BJ (cell line): ENCODE measurements around the gene C2CD4B. TPM values are rescaled to one million over a fixed set of nuclear protein-coding genes. Genes with fewer than 3 reads are reported as not detected.
A peak's percentile ranks its signal among the peaks of the same experiment; 100 is the strongest.

ENCODE experiments used
- CTCF ChIA-PET: fragments of 350-600 bp; formaldehyde crosslinking; extraction: SDS; loops from one replicate; lab custom pipeline; 2021; ENCODE audit warnings: antibody characterized with exemption, inconsistent platforms; lab: Yijun Ruan, JAX
- POLR2A ChIA-PET: fragments of 300-600 bp; sonication (Branson Sonifier 250); formaldehyde crosslinking; extraction: SDS; loops from one replicate; lab custom pipeline; 2021; ENCODE audit warnings: antibody characterized with exemption; lab: Charles Lee
- DNase-seq: peaks from one replicate; pipeline ENCODE4 v3.0.0-alpha.2; 2011; ENCODE audit warnings: low read depth
- H3K27me3 ChIP-seq: 2 replicates; pipeline ENCODE4 v1.6.0; 2011; ENCODE audit warnings: low read length; ENCODE audit not compliant: control insufficient read depth, insufficient read depth
- H3K36me3 ChIP-seq: 2 replicates; pipeline ENCODE4 v1.5.1; 2011; ENCODE audit warnings: low read length; ENCODE audit not compliant: control insufficient read depth, insufficient read depth
- H3K4me3 ChIP-seq: 2 replicates; pipeline ENCODE4 v1.5.1; 2011; ENCODE audit warnings: low read depth, mild to moderate bottlenecking, control low read depth, low read length
- CTCF ChIP-seq: IDR thresholded peaks from 2 replicates; pipeline ENCODE4 v1.5.1; 2011; ENCODE audit warnings: low read depth, mild to moderate bottlenecking, control low read depth, inconsistent platforms, low read length, moderate library complexity; ENCODE audit not compliant: insufficient read depth
- polyA plus RNA-seq: library from polyadenylated mRNA; depleted of rRNA; stranded (reverse); fragments of >200 nt; gene quantifications from 2 replicates; pipeline ENCODE4 v1.2.3, GENCODE V29; 2011

The C2CD4B gene
- polyA plus RNA-seq, 1 experiment: not detected

GRCh38 chr15:62122249-62122648 lies 42.8 kb downstream of the C2CD4B start:
- no peak for DNase-seq
- CTCF ChIA-PET: interaction anchor here (0.8 kb wide), 1 partner anchor 10 kb away, joined by 3 read pairs; no protein-coding TSS in a partner anchor
- Histone ChIP-seq H3K36me3 (no peaks in the 10 kb centered on the region), H3K4me3 (no peak overlapping the region), H3K27me3 (no peaks in the 10 kb centered on the region)
- no peak for TF ChIP-seq CTCF
- POLR2A ChIA-PET: no interaction called here

DNA sequence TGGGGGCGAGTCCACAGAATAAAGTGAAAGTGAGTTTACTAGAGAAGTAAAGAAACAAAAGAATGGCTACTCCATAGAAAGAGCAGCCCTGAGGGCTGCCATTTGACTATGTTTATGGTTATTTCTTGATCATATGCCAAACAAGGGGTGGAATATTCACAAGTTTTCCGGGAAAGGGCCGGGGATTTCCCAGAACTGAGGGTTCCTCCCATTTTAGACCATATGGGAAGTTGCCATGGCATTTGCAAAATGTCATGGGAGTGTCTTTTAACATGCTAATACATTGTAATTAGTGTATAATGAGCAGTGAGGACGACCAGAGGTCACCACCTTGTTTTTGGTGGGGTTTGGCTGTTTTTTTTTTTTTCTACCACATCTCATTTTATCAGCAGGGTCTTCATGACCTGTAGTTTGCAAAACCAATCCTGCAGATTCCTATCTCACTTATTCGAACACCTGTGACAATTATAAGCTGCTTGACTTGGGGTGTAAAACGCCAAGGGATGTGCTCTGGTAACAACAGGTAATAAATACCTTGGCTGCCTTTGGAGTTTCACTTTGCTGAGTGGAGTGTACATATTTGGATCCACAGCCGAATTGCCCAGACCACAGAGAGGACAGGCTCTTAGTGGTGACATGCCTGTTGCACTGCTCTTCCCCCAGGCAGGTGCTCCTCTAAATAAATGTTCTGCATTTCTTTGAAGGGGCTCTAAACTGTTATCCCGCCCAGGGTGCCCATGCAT lies 43.6 kb downstream of the C2CD4B start:
- CTCF ChIA-PET: interaction anchor here (0.8 kb wide), 1 partner anchor 11 kb away, joined by 3 read pairs; no protein-coding TSS in a partner anchor
- Histone ChIP-seq H3K4me3 (no peak overlapping the region), H3K27me3 (no peaks in the 10 kb centered on the region), H3K36me3 (no peaks in the 10 kb centered on the region)
- no peak for TF ChIP-seq CTCF
- POLR2A ChIA-PET: no interaction called here
- no peak for DNase-seq

GRCh38 chr15:62120776-62121175 lies 44.3 kb downstream of the C2CD4B start:
- CTCF ChIA-PET: no interaction called here
- no peak overlapping the region for H3K4me3 ChIP-seq
- TF ChIP-seq CTCF: no peak
- H3K27me3 ChIP-seq: no peaks in the 10 kb centered on the region
- no peak for DNase-seq
- POLR2A ChIA-PET: no interaction called here
- H3K36me3 ChIP-seq: no peaks in the 10 kb centered on the region

DNA sequence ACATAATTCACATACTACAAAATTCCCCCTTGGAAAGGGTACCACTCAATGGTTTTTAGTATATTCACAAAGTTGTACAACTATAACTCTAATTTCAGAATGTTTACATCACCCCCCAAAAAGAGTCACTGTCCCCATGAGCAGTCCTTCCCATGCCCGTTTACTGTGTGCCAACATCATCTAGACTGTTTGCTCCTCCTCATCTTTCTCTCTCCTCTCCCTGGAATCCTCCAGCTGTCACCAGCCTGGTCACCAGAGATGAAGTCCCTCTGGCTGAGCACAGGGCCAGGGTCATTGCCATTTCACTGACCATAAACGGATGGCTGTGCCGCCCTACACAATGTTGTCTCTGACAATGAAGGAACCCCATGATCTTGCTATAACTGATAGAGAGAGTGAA lies 45.2 kb downstream of the C2CD4B start:
- ChIA-PET CTCF (interaction anchor here (1.1 kb wide), 1 partner anchor 13 kb away, joined by 3 read pairs; no protein-coding TSS in a partner anchor), POLR2A (no interaction called here)
- Histone ChIP-seq H3K36me3 (no peaks in the 10 kb centered on the region), H3K27me3 (no peaks in the 10 kb centered on the region), H3K4me3 (no peak overlapping the region)
- TF ChIP-seq CTCF: no peak
- no peak for DNase-seq

GRCh38 chr15:62119227-62119864 lies 45.7 kb downstream of the C2CD4B start:
- CTCF ChIA-PET: interaction anchor here (0.7 to 1.4 kb wide), 3 partner anchors 9 to 12 kb away, joined by 3 to 5 read pairs (median 3); no protein-coding TSS in a partner anchor
- no peak for TF ChIP-seq CTCF
- POLR2A ChIA-PET: interaction anchor here (0.6 kb wide), 1 partner anchor 204 kb away, joined by 4 read pairs; no protein-coding TSS in a partner anchor
- Histone ChIP-seq H3K27me3 (no peaks in the 10 kb centered on the region), H3K4me3 (peak overlapping the region; percentile 22), H3K36me3 (no peaks in the 10 kb centered on the region)
- peak; percentile 88 for DNase-seq
